DMS153 treated with DMSO at 0.1 percent for 48 hours (cell line): ENCODE measurements around the gene PROKR1.
"Not testable (repeated sequence)": the region's sequence is repeated elsewhere in the genome, so short reads cannot be mapped to it uniquely, and the experiment has no call there.

ENCODE experiments used
- DNase-seq: peaks from one replicate; lab custom pipeline; 2025; ENCODE audit not compliant: unreplicated experiment; lab: John Stamatoyannopoulos, UW

Gene PROKR1

GRCh38 chr2:68653538-68653982 lies 10.2 kb downstream of the PROKR1 start:
- no peak for DNase-seq

DNA sequence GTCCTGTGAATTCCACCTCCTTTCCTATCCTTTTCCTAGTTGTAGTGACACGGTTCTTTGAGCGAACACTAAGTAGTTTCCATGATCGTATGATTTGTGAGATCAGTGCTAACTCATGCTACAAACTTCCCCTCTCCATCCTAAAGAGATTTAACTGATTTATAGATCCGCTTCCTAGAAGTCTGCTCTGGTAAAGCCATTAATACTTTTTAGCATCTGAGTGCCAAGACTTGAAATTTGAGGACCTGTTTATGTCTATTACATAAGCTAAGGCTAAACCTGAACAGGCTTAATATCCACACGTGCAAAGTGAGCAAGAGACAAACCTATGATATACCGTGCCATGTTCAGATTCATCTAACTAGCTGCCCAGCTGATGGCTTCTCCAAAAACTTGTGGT lies 14.9 kb downstream of the PROKR1 start:
- DNase-seq = no peak

DNA sequence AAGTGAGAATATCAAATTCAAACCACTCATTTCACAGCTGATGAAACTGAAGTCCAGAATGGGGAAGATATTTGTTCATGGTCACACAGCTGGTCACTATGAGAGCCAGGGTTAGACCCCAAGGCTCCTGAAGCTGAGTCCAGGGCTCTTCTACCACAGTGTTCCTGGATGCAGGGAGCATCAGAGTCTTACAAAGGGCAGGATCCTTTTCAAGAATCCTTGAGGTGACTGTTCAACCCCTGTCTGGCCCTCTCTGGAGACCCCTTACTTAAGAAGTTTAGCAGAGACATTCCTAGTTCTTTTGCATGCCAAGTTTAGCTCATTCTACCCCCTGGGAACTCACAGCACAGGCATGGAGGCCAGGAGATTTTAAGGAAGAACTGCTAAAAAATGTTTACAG lies 15.7 kb downstream of the PROKR1 start:
- DNase-seq = no peak

- DNase-seq = no peak
Measured at GRCh38 chr2:68660658-68661057, 17.3 kb downstream of the PROKR1 start.

DNA sequence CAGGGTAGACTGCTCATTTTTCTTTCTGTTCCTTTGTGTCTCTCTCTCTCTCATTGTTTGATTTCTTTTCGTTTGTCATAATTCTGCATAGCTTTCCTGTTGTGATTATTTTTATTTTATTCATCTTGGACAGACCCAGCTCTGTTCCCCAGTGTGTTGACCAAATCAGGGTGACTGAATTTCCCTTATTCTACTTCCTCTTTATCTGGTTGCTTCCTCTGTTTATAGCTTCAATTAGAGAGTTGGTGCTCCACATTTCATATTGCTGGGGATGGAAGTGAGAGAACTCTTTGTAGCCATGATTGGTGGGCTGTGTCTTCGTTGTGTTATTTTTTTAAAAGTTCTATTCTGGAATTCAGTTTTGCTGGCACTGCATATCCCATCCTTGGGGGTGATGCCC lies 19.1 kb downstream of the PROKR1 start:
- no peak for DNase-seq

GRCh38 chr2:68663371-68664156 lies 20.2 kb downstream of the PROKR1 start:
- DNase-seq = no peak

DNA sequence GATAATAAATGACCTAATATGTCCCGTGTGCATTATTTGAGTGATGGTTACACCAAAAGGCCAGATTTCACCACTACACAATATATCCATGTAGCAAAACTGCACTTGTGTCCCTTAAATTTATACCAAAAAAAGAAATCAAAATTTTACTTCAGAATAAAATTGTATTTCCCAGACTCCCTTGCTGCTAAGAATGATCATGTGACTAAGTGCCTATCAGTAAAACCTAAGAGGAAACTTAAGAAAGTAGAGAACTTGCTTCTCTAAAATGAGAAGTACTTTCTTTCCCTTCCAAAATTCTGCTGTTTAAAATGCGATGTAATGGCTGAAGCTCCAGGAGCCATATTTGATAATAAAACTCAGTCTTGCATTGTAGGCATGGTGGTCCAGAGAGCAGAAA lies 24.0 kb downstream of the PROKR1 start:
- DNase-seq = no peak

DNA sequence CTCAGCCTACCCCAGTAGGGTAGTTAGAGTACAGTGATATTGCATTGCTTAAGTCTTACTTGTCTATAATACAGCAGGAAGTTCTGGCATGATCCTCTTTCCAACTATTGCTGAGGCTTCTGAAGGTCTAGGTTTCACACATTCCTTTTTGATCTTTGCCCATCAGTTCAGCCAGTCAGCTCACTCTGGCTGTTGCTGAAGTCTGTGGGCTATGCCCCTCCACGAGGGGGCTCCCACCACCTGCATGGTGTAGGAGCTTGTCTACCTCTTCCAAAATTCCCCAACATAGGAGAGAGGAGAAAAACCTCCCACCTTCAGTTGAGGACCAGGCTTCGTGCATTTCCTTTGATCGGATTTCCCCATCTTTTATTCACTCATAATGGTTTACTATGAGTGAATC lies 26.3 kb downstream of the PROKR1 start:
- DNase-seq = no peak

GRCh38 chr2:68671961-68672360 lies 28.6 kb downstream of the PROKR1 start:
- DNase-seq = no peak

- DNase-seq = no peak
Measured at GRCh38 chr2:68673631-68674030, 30.3 kb downstream of the PROKR1 start.

- no peak for DNase-seq
Measured at GRCh38 chr2:68675470-68675869, 32.1 kb downstream of the PROKR1 start.

- DNase-seq = not testable (repeated sequence)
Measured at GRCh38 chr2:68677837-68678236, 34.5 kb downstream of the PROKR1 start.

GRCh38 chr2:68679166-68679916 lies 36.0 kb downstream of the PROKR1 start:
- not testable (repeated sequence) for DNase-seq

DNA sequence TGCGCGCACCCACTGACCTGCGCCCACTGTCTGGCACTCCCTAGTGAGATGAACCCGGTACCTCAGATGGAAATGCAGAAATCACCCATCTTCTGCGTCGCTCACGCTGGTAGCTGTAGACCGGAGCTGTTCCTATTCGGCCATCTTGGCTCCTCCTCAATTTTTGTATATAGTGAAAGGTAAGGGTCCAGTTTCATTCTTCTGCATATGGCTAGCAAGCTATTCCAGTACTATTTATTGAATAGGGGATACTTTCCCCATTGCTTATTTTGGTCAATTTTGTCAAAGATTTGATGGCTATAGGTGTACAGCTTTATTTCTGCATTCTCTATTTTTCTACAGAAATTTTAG lies 36.5 kb downstream of the PROKR1 start:
- not testable (repeated sequence) for DNase-seq

DNA sequence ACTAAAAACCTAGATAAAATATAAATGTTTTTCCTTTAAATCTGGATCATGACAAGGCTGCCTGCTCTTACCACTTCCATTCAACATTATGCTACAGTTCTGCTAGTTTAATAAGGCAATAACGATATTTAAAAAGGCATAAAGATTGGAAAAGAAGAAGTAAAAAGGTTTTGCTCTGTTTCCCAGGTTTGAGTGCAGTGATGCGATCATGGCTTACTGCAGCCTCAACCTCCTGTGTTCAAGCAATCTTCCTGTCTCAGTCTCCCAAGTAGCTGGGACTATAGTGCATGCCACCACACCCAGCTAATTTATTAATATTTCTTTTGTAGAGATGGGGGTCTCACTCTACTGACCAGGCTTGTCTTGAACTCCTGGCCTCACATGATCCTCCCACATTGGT lies 40.8 kb downstream of the PROKR1 start:
- no peak for DNase-seq

DNA sequence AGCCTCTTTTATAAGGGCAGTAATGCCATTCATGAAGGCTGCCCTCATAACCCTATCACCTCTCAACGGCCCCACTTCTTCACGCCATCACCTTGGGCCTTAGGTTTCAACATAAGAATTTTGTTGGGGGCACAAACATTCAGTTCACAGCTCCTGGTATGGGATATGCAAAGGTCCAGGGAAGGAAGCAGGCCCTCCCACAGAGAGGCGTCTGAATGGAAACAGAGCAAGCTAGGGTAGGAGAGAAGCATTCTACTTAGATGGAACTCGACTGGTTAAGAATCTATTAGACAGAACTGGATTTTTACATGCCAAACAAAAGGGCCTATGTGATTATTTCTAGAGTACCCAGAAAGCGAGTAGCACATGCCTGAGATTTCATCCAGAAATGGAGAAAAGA lies 42.8 kb downstream of the PROKR1 start:
- no peak for DNase-seq

DNA sequence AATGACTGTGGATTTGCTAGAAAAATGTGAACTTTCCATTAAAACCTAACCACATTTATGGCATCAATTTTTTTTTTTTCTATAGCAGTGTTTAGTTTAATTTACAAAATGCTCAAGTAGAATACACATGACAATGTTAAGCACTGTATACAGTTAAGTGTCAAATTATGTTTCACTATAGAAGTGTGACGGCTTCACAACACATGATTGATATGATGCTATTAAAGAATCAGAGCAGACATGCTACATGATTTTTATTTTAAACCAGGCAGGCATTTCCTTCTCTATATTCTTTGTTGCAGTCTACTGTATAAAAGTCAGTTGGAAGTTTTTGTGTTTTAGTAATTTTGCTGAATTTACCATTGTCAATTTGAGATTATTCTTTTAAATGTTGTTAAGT lies 43.6 kb downstream of the PROKR1 start:
- DNase-seq = no peak

- no peak for DNase-seq
Measured at GRCh38 chr2:68689553-68690537, 46.5 kb downstream of the PROKR1 start.

- DNase-seq = no peak
Measured at GRCh38 chr2:68690851-68691250, 47.5 kb downstream of the PROKR1 start.

GRCh38 chr2:68692511-68692910 lies 49.1 kb downstream of the PROKR1 start:
- DNase-seq = no peak

DNA sequence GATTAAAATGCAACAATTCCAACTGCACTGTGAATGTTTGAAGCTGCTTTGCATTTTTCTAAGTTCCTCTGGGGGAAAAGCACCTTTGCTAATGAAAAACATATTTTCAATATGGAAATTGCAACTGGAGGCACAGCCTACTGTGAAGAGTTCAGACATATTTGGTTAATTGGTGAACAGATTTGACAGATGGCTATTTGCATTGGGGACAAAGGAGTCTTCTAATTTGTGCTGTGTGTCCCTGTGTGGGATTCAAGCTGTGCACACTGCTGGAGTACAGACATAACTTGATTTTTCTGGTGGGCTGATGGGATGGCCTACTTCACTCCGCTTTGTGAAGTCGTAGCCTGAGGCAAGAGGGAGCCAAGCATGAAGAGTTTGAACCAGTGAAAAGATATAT lies 50.6 kb downstream of the PROKR1 start:
- no peak for DNase-seq
